NCI-H345 treated with DMSO at 0.1 percent for 48 hours (cell line): ENCODE data around the gene SERINC5.

Experiments
- DNase-seq: peaks from one replicate; lab custom pipeline; 2025; ENCODE audit not compliant: unreplicated experiment; lab: John Stamatoyannopoulos, UW

Gene SERINC5

DNA sequence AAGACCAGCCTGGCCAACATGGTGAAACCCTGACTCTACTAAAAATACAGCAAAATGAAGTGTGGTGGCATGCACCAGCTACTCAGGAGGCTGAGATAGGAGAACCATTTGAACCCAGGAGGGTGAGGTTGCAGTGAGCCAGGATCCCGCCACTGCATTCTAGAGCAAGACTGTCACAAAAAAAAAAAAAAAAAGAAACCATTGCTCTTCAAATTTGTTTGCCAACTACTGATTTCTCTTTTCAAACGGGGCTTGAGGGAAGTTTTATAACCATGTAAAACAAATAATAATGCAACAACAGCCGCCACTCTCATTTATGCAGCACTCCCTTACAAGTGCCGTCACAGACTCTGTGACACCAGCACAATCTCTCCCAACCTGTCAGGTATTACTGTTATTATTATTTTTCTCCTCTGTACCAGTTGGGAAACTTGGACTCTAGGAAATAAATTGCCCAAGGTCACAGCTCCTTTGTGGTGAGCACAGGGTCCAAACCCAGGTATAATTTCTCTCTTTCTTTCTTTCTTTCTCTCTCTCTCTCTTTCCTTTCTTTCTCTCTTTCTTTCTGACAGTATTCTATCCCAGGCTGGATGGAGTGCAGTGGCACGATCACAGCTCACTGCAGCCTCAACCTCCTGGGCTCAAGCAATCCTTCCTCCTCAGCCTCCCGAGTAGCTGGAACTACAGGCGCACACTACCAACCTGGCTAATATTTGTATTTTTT lies 25.4 kb downstream of the SERINC5 start:
- DNase-seq, result no peak

- DNase-seq, result no peak
Observed at GRCh38 chr5:80229902-80230255, 26.0 kb downstream of the SERINC5 start.

DNA sequence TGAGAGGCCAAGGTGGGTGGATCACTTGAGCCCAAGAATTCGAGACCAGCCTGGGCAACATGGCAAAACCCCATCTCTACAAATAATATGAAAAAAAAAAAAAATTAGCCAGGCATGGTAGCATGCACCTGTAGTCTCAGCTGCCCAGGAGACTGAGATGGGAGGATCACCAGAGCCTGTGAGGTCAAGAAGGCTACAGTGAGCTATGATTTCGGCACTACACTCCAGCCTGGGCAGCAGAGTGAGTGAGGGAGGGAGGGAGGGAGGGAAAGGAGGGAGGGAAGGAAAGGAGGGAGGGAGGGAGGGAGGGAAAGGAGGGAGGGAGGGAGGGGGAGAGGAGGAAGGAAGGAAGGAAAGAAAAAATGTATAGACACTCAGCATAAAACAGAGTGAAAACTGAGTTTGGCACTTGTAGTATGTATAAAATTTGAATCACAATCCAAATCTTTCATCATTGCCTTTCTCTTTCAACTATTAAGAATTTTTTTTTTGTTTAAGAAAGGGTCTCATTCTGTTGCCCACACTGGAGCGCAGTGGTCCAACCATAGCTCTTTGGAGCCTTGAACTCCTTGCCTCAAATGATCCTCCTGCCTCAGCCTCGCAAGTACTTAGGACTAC lies 27.8 kb downstream of the SERINC5 start:
- DNase-seq, result no peak

DNA sequence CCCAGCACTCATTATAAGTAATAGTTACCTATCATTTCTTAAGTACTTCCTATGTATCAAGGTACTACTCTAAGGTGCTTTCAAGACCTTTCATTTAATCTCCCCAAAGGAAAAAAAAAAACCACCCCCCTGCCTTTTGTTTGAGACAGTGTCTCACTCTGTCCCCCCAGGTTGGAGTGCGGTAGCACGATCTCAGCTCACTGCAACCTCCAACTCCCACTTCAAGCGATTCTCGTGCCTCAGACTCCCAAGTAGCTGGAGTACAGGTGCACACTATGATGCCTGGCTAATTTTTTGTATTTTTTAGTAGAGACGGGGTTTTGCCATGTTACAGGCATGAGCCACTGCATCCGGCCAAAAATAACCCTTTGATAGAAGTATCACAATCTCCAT lies 29.9 kb downstream of the SERINC5 start:
- no peak for DNase-seq

GRCh38 chr5:80225189-80225933 lies 30.5 kb downstream of the SERINC5 start:
- no peak for DNase-seq

GRCh38 chr5:80223561-80223960 lies 32.3 kb downstream of the SERINC5 start:
- DNase-seq, result no peak

DNA sequence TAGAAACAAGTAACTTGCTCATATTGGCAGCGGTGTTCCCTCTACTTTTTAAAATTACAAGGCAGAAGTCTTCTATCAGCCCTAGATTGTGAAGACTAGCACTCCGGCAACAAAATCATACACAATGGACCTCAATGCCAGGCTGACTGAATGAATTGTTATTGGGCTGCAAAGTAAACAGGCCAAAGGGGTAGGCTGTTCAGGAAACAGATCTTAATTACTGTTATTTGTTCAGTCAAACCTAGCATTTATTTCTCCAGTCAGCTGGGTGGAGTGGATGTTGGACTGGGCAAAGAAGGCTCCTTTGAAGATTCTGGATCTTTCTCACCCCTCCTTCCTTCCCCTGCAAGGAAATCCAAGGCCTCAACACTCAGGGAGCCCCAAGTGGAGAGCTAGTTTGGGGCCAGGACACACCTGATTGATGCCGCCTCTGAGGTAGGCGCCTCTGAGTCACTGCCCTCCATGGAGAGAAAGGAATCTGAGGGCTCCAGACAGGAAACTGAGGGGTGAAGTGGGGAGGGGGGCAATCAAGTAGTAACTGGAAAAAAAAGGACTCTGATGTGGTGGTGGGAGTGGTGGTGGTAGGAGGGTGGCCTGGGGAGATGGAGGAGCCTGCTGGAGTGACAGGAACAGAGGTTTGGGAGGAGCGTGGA lies 35.5 kb downstream of the SERINC5 start:
- no peak for DNase-seq

DNA sequence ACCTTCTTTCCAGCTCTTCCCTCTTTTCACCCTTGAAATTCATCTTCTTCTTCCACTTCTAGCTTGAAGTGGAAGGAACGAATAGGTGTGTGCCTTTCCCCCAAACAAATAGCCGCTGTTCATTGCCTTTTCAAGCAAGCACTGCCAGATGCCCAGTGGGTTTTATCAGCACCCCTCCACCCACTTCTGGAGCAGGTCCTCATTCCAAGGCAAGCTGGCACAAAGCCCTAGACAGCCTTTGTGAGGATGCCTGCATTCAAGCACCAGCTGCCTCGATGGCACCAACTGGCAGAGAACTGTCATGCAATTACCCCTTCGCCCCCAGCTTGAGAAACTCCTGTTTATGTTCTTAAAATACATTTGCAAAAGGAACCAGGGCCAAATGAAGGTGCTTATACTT lies 36.5 kb downstream of the SERINC5 start:
- no peak for DNase-seq

GRCh38 chr5:80217667-80218066 lies 38.2 kb downstream of the SERINC5 start:
- no peak for DNase-seq

DNA sequence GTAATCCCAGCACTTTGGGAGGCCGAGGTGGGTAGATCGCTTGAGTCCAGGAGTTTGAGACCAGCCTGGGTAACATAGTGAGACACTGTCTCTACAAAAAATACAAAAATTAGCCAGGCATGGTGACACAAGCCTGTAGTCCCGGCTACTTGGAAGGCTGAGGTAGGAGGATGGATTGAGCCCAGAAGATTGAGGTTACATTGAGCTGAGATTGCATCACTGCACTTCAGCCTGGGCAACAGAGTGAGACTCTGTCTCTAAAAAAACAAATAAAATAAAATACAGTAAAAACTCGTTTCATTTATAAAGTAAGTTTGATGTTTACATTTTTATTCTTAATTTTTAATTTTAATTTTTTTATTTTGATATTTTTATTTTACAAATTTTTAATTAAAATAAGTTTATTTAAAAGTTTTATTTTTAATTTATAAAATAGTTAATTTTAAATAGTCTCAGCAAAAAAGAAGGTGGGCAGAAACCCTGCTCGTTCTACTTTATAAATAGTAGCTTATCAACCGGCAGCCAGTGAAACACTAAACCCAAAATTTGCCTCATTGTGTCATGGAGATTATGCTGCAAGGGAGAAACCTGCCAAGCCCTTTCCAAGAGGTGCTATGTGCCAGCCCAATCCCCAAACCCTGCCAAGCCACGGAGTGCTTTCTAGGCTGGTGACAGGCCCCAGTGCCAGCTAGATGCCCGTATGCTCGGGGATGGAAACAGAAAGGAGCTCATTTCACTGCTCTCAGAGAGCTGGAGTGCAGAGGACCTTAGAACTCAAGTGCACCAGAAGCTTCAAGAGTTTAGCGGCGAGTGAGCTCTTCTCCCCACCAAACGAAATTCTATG lies 38.9 kb downstream of the SERINC5 start:
- DNase-seq, result no peak

DNA sequence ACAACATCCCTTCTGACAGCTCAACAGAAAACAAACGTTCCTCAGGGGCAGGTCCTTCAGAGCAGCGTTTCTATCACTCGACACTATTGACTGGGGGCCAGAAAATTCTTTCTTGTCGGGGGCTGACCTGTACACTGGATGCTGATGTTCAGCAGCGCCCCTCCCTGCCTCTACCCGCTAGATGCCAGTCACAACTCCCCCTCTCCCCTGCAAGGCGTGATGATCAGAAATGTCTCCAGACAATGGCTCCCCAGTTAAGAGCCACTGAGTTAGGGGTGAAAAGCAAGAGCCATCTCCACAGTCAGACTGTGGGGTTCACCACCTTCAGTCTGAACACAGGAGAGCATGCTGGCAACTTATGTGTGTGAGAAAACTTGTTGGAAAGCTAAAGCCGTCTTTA lies 39.8 kb downstream of the SERINC5 start:
- DNase-seq, result no peak

DNA sequence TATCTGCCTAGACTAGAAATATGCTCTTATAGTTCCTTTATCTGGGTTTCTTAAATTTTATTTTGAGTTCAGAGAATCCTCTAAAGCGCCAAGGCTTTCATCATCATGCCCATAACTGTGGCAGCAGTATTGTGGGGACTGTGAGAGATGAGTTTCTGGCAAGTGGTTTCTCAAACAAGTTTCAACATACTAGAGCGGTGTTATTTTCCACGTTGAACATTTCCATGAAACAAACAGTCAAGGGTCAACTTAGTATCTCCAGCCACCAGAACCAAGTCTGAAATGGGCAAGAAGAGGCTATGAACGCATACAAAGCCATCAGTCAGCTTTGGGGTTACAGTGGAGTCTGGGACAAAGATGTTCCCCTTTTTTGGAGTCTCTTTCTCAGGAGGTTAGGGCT lies 40.3 kb downstream of the SERINC5 start:
- no peak for DNase-seq

DNA sequence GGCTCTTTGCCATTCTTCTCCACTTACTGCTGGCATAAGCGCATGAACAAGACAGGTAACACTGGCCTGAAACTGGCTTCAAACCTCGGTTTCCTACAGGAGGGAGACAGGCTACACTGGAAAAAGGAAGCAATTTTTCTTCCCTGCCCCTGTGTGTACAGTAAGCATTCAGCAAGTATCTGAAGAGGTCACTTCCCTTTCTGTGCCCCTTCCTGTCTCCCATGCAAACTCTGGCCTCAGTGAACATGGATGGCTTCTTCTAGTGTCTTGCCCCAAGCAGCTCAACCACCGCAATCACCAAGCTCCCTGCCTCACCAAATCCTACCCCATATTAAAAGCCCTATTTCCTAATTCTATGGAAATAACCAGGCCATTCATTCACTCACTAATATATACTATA lies 42.4 kb downstream of the SERINC5 start:
- DNase-seq, result no peak

DNA sequence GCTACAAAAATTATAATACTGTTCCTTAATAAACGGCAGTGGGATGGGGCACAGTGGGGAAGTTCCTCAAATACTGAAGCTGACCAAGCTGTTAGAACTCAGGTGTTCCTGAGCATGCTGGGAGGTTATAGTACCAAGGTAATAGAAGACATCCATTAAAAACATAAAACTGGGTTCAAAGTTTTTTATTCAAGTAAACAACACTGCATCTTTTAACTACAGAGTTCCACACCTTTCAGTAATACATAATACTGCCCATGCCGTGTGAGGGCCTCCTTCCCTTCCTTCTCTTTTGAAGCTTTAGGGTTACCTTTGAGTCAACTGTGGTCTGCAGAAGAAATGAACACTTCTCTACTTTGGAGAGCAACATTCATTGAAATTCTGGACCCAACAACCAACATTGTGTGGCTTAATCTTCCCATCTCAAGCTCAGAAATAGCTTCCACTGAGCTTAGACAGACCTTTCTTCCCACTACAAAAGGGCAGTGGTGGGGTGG lies 43.6 kb downstream of the SERINC5 start:
- DNase-seq, result no peak

DNA sequence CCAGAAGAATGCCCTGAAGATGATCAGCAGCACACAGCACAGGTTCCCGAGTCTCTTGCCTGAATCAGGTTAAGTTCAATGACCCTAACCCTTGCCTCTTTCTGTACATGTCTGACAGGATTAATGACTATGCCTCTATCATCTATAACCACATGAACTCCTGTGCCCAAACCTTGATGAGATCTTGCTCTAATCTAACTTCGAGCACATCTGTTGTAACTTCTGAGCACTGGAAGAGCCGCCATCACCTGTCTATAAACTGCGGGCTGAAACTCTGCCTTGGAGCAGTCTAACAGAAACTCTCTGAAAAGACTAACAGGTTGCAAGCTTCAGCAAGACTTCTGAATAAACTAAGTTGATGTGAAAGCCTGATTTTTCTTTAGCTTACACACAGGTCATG lies 44.5 kb downstream of the SERINC5 start:
- no peak for DNase-seq

DNA sequence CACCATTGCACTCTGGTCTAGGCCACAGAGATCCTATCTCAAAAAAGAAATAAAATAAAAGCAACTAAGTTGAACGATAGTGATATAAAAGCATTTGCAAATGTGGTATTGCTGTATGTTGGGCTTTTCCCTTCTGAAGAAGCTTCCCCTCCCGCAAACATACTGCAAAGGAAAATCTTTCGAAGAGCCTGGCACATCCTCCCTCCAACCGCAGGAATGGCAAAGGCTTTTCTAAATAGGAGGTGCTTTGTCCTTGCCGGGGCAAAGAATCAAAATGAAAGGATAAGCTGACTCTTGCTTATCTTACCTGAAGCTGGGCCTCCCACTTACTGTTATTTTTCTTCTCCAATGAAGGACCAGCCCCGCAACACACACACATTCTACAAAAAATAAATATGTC lies 45.8 kb downstream of the SERINC5 start:
- no peak for DNase-seq

GRCh38 chr5:80208381-80208780 lies 47.5 kb downstream of the SERINC5 start:
- no peak for DNase-seq

- DNase-seq, result no peak
Observed at GRCh38 chr5:80207832-80208231, 48.0 kb downstream of the SERINC5 start.

DNA sequence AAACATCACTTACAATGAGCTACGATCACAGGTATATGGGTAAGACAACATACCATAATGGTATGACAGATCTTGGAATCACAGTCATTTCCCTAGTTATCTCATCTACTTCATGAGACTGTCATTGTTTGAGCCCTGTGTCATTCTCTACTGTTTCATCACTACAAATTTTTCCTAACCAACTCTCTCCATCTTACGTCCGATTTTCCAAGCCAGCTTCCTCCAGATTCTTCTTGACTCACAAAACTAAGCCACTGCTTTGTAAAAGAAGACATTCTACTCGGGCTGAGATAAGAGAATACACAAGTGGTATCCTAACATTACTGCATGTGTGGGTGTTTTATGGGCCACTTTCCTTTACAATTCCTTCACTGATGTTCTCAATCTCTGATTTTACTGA lies 49.6 kb downstream of the SERINC5 start:
- no peak for DNase-seq

DNA sequence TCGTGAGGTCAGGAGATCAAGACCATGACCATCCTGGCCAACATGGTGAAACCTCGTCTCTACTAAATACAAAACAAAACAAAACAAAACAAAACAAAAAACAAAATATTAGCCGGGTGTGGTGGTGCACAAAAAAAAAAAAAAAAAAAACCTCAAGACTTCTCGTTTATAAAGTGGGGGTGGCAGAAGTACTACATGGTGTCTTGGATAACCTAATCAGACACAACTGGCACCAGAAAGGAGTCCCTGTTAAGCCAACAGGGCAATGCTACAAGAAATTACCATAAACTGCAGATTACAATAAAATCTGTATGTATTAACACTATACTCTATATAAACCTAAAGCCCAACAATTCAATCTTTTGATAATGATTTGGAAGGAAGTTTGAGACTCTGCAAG lies 50.0 kb downstream of the SERINC5 start:
- DNase-seq, result no peak
